NCI-H1436 (cell line): ENCODE data around the gene MYL4.
"Not testable (repeated sequence)": the region's sequence is repeated elsewhere in the genome, so short reads cannot be mapped to it uniquely, and the experiment has no call there.

Source experiments
- DNase-seq: peaks from one replicate; lab custom pipeline; 2025; lab: John Stamatoyannopoulos, UW

The MYL4 gene

DNA sequence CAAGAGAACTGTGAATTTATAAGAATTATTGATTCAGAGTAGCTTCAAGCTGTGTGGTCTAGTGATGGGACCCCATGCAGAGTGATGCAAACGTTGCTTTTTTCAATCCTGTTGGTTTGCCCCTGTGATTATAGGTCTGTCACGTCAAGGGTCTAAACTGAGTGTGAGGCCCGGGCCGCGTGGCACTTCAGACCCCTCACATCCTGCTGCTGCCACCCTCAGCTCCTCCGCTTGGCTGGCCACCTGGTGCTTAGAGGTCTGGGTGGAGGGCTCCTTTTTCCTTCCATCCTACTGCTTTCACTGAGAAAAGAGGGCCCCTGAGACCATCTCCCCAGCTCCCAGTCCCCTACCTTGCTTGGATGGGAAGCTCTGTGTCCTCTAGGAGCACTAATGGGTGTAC, 12.0 kb downstream of the MYL4 start:
- no peak for DNase-seq

DNA sequence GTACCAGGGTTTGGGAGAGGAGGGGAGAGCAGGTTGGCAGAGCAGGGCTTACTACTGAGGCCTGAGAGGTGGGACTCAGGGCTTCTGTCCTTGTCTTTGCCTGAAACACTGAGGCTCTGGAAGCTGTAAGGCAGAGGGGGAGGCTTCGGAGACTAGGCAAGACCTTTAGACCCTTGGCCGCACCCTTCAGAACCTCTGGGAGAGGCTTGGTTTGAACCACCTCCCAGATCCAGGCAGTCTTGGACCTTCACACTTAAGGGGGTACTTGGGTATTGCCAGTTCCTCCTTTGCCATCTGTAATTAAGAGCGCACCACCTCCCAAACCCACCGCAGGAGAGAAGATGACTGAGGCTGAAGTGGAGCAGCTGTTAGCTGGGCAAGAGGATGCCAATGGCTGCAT, 12.9 kb downstream of the MYL4 start:
- no peak for DNase-seq

GRCh38 chr17:47223007-47223406, 13.9 kb downstream of the MYL4 start:
- no peak for DNase-seq

GRCh38 chr17:47223460-47223859, 14.3 kb downstream of the MYL4 start:
- DNase-seq = no peak

- DNase-seq = not testable (repeated sequence)
Measured at GRCh38 chr17:47224077-47224476, 14.9 kb downstream of the MYL4 start.

DNA sequence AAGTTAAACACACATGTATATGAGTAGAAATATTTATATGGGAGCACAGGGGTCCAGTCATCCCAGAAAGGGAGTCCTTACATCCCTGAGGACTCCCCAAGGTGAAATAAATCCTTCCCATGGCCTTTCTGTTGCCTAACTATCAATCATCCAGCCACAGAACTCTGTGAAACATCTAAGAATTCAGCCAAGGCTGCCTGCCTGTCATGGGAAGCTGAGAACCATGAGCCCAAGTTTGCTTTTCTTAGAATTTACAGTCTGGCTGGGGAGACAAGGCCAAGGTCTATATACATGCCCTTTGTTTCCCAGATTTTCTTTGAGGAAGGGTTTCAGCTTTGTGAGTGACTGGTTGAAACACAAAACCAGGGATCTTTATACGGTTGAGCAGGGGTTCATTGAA, 15.8 kb downstream of the MYL4 start:
- DNase-seq = no peak

GRCh38 chr17:47225436-47225858, 16.3 kb downstream of the MYL4 start:
- no peak for DNase-seq

DNA sequence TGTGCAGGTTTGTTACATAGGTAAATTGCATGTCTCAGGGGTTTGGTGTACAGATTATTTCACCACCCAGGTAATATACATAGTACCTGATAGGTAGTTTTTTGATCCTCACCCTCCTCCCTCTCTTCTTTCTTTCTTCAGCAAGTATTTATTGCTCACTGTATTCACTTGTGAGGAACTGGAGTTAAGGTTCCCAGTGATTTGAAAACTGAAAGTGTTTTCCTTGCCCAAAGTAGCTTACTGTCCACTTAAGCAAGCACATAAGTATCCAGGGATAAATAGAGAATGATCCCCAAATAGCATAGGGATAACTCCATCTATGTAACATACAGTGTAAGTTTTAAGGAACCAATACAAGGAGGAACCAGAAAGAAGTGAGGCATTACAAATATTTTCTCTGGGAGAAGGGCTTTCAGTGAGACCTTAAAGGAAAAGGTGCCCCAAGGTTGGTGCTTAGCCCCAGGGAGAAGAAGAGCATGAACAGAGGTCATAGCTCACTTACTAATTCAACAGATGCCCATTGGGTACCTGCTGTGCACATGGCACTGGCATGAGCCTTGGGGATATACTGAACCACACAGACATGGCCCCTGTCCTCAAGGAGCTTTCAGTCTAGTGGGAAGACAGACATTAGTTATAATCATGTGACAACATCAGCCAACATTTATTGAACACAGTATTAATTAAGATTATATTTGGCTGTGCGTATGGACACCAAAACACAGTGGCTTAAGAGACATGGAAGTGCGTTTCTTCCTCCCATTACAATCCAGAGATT, 17.0 kb downstream of the MYL4 start:
- DNase-seq = no peak

DNA sequence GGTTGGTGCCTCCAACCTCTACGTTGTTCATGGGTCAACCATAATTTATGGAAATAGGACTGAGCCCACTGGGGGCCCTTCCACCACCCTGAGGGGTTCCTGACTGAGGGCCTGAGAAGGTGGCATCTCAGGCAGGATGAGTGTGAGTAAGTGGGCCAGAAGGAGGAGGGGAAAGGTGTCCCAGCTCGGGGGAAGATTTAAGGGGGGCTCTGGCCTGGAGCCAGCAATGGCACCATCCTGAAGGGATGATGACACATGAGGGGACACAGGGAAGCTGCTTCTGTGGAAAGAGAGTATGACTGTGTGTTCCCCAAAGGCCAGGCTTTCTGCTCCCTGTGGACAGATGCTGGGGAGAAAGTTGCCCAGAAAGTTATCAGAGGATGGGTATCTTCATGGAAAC, 18.7 kb downstream of the MYL4 start:
- no peak for DNase-seq

DNA sequence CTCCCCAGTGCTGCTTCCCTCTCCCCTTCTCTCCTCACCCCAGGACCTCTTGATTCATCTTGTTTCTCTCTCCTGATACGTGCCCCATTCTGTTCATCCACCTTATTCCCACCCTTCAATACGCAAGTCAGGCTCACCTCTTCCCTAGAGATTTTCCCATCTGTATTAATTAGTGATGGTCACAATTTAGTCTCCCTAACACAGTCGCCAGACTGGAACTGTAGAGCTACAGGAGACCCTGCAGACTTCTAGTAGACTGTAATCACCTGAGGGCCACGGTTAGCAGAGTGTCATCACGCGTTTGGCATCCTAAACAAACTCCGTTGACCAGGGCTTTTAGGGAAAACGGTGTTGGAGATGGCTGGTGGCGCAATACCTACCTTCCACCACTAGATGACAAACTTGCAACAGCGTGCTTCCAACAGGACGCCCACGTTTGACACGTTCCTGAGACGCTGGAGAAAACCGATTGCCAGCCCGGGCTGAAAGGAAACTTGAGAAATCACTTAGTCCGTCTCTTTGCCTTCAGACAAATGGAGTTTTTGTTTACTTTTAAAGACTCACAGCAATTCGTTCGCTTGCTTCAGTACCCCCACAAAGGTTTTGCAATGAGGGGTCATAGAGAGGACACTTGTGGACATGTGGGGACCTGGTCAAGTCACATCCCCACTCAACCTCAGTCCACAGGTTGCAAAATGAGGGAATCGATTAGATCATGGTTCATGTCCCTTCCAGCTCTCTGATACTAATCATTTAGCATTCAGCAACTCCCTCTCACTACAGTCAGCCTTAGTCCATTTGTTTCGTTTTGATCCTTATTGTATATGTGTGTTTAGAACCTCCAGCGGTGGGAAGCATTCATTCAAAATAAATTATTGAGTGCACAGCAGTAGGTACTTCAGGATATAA, 20.6 kb downstream of the MYL4 start:
- DNase-seq = peak; percentile 83

DNA sequence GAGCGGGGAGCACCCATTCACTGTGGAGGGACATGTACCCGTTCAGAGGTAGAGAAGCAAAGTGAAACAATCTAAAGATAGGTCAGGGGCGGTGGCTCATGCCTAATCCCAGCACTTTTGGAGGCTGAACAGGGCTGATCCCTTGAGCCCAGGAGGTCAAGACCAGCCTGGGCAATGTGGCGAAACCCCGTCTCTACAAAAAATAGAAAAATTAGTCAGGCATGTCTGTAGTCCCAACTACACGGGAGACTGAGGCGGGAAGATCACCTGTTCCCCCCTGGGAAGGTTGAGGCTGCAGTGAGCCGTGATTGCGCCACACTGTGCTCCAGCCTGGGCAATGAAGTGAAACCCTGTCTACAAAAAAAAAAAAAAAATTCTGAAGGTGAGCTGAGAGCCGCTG, 21.7 kb downstream of the MYL4 start:
- no peak for DNase-seq

DNA sequence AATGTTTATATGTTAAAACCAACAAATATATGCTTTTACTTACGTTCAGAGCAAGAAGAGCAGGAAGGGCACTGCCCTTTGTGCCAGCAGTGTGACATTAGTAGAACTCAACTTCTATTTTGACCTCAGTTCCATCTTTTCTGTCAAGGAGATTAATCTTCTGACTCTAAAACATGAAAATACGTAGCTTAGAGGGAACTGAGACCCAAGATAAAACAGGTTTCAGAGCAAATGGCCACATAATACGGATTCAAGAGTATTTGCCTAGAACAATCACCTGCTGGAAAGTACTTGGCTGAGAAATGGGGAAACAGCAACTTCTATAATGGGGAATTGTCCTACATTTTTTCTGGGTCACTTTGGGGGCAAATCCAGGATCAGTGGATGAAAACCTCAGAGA, 22.2 kb downstream of the MYL4 start:
- no peak for DNase-seq

DNA sequence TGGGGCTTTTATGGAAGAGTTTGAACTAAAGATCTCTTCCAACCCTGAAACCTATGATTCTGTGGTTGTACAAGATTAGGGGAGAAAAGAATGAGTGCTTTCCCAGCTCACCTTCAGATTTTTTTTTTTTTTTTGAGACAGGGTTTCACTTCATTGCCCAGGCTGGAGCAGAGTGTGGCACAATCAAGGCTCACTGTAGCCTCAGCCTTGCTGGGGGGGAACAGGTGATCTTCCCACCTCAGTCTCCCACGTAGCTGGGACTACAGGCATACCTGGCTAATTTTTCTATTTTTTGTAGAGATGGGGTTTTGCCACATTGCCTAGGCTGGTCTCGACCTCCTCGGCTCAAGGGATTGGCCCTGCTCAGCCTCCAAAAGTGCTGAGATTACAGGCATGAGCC, 22.7 kb downstream of the MYL4 start:
- DNase-seq = no peak

- DNase-seq = no peak
Measured at GRCh38 chr17:47232465-47232864, 23.3 kb downstream of the MYL4 start.

- DNase-seq = no peak
Measured at GRCh38 chr17:47235506-47235905, 26.4 kb downstream of the MYL4 start.

GRCh38 chr17:47235923-47236322, 26.8 kb downstream of the MYL4 start:
- no peak for DNase-seq

GRCh38 chr17:47237841-47238240, 28.7 kb downstream of the MYL4 start:
- DNase-seq = no peak

- DNase-seq = no peak
Measured at GRCh38 chr17:47238321-47239010, 29.3 kb downstream of the MYL4 start.

DNA sequence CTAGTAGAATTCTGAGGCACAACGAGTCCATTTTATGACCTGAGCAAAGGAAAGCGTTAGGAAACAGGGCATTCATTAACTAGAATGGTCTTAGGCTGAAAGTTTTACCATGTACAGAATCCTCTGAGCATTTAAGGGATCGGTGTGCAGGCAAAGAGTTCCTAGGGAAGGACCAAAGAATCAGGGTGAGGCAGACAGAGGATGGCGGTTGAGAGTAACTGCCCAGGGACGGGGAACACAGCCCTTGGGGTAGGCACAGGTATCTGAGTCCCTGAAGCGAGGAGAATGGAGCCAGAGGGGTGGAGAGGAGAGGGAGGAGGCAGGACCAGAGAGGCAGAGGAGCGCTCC, 30.4 kb downstream of the MYL4 start:
- no peak for DNase-seq

DNA sequence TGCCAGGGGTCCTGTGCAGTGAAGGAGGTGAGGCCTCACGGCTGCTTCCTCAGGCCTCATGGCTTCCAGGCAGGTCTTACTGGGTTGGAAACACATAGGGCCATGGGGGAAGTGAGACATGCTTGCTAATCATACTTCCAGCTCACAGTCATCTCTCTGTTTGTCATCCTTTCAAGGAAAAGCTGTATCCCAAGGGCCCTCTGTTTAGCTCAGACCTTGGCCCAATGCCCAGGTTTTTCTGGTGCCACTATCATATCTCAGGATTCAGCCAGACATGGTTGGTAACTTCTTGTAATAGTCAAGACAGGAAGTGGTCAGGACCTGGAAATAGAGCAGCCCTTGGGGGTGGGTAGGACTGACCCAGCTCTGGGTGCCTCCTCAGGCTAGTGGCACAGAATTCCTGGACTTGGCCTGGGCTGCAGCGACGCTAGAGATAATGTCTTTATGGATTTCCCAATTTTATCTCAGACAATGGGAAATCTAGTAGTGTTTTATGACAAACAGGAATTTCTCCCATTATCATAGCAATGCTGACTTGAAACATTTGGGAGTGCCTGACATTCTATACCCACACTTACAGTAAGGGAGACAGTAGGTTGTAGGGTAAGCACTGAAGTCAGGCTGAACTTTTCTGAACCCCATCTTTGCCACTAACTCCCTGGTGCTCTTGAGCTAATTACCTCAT, 31.0 kb downstream of the MYL4 start:
- DNase-seq = peak; percentile 68

DNA sequence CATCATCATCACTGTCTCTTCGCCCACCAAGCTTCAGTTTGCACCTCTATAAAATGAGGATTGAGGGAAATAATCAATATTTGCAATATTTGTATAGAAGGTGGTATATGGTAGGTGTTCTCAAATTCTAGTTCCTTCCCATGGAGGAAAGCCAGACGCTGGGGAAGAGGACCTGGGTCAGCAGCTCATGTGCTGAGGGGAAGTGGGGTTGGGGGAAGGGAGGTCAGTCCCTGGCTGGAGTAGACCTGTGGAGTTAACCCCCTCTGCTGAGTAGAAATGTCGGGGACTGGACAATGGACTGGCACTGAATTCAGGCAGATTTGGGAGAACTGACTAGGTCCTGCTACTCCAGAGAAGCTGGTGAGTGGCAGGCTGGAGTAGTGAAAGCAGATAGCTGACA, 31.7 kb downstream of the MYL4 start:
- DNase-seq = no peak

GRCh38 chr17:47242648-47243047, 33.5 kb downstream of the MYL4 start:
- DNase-seq = no peak
